Activated CD8-positive, alpha-beta memory T cell treated with anti-CD3 and anti-CD28 coated beads for 1 hour (primary cell): ENCODE results near the gene SMOC1.

ENCODE experiments used
- DNase-seq, 2 donors: peaks; one replicate each; pipeline ENCODE4 v3.0.0-alpha.2; 2020; ENCODE audit warnings: low read depth in 1 of 2; ENCODE audit errors: extremely low read depth in 1 of 2

SMOC1 gene, protein sequence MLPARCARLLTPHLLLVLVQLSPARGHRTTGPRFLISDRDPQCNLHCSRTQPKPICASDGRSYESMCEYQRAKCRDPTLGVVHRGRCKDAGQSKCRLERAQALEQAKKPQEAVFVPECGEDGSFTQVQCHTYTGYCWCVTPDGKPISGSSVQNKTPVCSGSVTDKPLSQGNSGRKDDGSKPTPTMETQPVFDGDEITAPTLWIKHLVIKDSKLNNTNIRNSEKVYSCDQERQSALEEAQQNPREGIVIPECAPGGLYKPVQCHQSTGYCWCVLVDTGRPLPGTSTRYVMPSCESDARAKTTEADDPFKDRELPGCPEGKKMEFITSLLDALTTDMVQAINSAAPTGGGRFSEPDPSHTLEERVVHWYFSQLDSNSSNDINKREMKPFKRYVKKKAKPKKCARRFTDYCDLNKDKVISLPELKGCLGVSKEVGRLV

GRCh38 chr14:69879175-69880043, at the start of gene SMOC1:
TSS of gene SMOC1 (plus strand) at chr14:69879416. CDS start at chr14:69879679, 263 bp downstream.
- no peak for DNase-seq

DNA sequence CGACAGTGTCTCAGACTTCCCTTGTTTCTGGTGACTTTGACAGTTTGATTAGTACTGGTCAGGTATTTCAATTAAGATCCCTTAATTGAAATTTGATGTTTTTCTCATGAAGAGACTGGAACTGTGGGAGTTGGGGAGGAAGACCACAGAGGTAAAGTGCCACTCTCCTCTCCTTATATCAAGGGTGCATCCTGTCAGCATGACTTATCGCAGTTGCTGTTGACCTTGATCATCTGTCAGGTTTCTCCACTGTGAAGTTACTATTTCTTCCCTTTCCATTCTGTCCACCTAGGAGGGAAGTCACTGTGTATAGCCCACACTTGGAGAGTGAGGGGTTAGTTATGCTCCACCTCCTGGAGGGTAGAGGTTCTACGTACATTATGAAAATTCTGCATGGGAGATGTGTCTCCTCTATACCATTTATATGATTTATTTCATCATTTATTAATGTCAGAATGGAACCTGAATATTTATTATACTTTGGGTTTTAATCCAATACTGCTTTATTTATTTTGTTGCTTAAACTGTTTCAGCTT, 40.3 kb upstream of the SMOC1 start:
- no peak for DNase-seq

GRCh38 chr14:69839661-69840060, 39.6 kb upstream of the SMOC1 start:
- DNase-seq = no peak

- no peak for DNase-seq
Observed at GRCh38 chr14:69841656-69842055, 37.6 kb upstream of the SMOC1 start.

- no peak for DNase-seq
Observed at GRCh38 chr14:69842686-69843420, 36.4 kb upstream of the SMOC1 start.

GRCh38 chr14:69844171-69844570, 35.0 kb upstream of the SMOC1 start:
- DNase-seq = no peak

DNA sequence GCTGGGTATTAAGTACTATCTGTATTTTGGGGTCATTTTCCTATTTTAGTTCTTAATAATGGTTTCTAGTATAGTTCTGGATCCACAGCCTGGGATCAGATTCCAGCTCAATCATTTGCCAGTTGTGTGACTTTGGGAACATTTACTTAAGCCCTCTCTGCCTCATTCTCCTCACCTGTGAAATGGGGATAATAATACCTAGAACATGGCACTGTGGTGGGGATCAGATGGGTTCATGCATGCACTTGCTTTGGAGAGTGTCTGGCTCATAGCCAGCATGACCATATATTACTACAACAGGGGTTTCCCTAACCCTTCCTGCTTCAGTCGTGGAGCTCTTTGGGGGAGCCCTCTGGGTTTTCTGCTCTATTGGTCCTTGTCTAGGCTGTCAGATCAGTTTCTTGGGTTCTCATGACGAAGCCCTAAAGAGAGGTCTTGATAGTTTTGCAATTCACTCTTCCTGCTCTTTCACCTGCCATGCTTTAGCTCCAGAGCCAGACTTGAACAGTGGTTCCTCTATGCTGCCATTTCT, 34.1 kb upstream of the SMOC1 start:
- no peak for DNase-seq

DNA sequence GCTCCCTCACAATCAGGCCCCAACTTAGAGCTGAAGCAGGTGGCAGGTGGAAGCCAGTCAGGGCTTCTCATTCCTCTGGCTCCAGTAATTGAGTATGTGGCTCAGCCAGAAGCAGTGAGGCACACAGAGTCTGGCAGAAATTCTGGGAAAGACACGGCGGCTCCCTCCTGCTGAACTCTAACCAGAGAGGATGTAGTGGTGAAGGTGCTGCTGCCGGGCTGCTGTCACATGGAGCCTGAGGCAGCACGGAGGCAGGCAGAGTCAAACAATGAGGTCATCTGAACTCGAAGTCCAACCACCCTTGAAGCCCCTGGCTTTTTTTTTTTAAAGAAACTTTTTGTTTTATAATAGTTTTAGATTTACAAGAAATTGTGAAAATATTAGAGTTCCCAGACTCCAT, 33.4 kb upstream of the SMOC1 start:
- DNase-seq = no peak

DNA sequence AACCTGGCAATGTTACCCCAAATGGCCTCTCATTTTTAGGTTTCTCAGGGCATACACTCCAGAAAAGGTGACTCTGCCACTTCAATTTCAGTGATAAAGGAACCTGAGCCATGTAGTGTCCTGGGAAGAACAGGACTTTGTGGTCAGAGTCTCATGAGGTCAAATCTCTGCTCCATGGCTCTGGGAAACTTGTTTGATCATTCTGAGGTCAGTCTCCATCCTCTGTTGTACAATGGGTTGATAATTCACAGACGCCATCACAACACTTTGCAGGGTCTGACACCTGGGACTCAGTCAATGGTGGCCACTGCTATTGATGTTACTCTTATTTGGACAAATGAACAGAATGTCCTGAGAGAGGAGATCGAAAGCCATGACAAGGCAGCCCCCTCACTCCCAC, 31.1 kb upstream of the SMOC1 start:
- no peak for DNase-seq

GRCh38 chr14:69848903-69849391, 30.3 kb upstream of the SMOC1 start:
- no peak for DNase-seq

- DNase-seq = no peak
Observed at GRCh38 chr14:69850086-69850735, 29.0 kb upstream of the SMOC1 start.

- no peak for DNase-seq
Observed at GRCh38 chr14:69850736-69851112, 28.5 kb upstream of the SMOC1 start.

- DNase-seq = no peak
Observed at GRCh38 chr14:69852531-69853321, 26.5 kb upstream of the SMOC1 start.

GRCh38 chr14:69853774-69854173, 25.4 kb upstream of the SMOC1 start:
- DNase-seq = no peak

GRCh38 chr14:69854598-69854997, 24.6 kb upstream of the SMOC1 start:
- DNase-seq = no peak

GRCh38 chr14:69855180-69855832, 23.9 kb upstream of the SMOC1 start:
- no peak for DNase-seq

GRCh38 chr14:69858801-69859200, 20.4 kb upstream of the SMOC1 start:
- no peak for DNase-seq

DNA sequence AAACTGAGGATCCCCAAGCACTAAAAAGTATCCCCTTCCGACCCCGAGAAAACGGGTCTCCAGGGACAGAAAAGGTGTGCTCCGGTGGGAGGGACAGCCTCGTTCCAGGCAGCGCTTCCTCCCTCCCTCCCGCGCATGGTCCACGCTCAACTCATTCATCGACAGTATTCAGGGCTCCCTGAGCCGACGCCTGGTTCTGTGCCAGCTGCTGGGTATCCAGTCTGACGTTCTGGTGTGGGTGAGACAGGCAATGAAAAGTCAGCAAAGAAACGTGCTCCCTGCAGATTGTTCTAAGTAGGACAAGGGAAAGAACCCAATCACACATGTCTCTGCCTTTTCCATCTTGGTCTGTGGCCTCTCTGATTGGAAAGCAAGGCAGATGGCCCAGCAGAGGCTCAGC, 19.6 kb upstream of the SMOC1 start:
- DNase-seq = no peak

GRCh38 chr14:69860221-69860620, 19.0 kb upstream of the SMOC1 start:
- no peak for DNase-seq
